Endometrial microvascular endothelial cells (primary cell): ENCODE results near the gene OR5B21. TPM values are rescaled to one million over a fixed set of nuclear protein-coding genes. Genes with fewer than 3 reads are reported as not detected.

Source experiments
- in situ Hi-C: cut with HindIII; loops from 2 replicates; pipeline ENCODE4 v1.10.0; 2017; ENCODE audit warnings: low sequenced_read_pairs, low pct_unique_long_range_greater_than_20kb; ENCODE audit errors: inconsistent ontology term
- total RNA-seq: library from RNA; depleted of rRNA; stranded (reverse); fragments of >200 nt; gene quantifications from one replicate; pipeline ENCODE4 v1.2.3, GENCODE V29; 2015; ENCODE audit errors: inconsistent ontology term

OR5B21 gene
- not detected for total RNA-seq

DNA sequence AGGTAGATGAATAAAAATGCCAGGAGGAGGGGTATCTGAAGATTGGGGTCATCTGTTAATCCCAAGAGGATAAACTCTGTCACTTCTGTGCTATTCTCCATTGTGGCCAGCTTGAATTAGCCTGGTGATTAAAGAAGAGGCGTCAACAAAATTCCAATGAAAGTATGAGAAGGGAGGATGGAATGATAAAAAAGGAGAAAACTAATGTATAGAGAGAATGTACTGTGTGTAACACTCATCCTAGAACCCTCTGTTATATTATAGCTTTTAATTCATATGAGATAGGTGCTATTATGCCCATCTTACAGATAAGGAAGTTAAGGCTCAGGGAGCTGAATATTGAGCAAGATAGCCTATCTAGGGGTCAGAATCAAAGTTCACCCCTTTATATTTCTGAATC is at the start of gene OR5B21:
Gene OR5B21, minus strand, starts transcription at position 101 of the 400 bp plus-strand sequence. Its CDS starts 0 bp downstream, at position 101.
- in situ Hi-C loops, result no loop called here

DNA sequence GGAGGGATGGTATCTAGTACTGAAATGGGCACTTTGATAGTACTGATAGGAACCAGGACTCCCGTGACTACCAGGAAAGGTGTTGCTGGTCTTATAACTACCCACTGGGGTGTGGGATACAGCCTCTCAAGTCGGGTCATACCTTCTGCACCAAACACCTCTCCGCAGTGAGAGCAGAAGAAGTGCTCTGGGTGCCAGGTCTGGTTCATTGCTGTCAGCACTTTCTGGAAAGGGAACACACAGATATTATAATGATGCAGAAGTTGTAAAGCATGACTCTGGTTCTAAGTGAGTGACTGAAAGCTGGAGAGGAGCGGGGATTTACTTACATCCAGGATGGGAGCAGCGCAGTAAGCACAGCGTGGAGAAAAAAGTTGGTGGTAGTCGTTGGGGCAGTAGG is 41.7 kb upstream of the OR5B21 start:
- in situ Hi-C loops, result no loop called here

DNA sequence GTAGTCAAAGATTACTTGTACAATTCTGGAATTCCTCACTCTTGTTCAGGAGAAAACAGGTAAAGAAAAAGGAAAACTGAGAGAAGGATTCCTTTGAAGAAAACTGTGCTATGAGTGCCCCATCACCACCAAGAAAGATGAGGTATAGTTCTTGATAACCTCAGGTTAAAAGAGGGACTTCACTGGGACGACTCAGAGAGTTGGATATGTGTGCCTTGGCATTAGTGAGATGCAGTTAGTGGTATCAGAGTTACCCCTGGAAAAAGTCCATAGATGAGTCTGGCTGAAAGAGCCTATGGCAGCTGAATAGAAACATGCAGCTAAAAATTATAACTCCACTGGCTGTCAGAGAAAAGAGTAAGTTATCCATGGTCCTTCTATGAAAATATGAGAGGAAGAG is 38.9 kb upstream of the OR5B21 start:
- in situ Hi-C loops, result no loop called here

DNA sequence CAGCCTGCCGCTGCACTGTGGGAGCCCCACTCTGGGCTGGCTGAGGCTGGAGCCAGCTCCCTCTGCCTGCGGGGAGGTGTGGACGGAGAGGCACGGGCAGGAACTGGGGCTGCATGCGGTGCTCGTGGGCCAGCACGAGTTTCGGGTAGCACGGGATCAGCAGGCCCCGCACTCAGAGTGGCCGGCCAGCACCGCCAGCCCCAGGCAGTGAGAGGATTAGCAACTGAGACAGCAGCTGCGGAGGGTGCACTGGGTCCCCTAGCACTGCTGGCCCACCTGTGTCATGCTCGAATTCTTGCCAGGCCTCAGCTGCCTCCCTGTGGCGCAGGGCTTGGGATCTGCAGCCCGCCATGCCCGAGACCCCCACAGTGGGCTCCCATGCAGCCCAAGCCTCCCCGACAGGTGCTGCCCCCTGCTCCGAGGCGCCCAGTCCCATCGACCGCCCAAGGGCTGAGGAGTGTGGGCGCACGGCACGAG is 24.0 kb upstream of the OR5B21 start:
- in situ Hi-C loops, result no loop called here

DNA sequence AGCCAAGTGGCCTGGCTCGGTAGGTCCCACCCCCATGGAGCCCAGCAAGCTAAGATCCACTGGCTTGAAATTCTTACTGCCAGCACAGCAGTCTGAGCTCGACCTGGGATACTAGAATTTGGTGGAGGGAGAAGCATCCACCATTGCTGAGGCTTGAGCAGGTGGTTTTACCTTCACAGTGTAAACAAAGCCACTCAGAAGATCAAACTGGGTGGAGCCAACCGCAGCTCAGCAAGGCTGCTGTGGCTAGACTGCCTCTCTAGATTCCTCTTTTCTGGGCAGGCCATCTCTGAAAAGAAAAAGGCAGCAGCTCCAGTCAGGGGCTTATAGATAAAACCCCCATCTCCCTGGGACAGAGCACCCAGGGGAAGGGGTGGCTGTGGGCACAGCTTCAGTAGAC is 22.3 kb upstream of the OR5B21 start:
- in situ Hi-C loops, result no loop called here

DNA sequence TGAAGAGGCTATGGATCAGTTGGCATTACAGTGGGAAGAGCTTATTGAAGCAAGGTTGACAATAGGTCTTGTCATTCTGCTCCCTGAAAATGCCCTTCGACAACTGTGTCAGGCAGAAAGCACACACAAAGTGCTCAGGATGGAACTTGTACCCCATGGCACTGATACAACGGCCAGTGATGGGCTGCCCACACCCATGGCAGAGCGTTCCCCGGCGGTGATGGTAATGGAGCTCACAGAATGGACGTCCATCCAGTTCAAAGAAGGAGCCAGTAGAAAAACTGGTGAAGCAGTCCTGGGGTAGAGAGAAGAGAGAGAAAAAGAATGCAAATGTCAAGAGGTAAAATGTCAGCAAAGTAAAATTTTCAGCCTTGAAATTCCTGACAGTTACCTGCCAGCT is 19.5 kb upstream of the OR5B21 start:
- in situ Hi-C loops, result no loop called here

DNA sequence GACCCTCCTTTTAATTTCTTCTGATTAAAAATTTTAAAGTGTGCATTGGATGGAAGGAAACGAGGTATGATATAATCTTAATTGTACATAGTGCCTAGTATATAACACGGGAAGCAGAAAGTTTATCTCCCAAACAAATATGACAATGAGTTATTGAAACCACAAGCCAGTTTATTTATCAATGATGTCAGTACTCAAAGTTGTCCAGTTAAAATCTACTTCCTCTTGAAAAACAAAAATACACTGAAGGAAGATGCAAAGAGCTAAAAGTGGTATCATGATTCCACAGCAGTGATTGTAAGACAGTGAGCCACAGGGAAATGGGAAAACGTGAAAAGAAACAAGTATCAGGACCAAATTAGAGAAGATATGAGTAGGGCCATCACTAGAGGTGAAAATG is 18.8 kb upstream of the OR5B21 start:
- in situ Hi-C loops, result no loop called here

DNA sequence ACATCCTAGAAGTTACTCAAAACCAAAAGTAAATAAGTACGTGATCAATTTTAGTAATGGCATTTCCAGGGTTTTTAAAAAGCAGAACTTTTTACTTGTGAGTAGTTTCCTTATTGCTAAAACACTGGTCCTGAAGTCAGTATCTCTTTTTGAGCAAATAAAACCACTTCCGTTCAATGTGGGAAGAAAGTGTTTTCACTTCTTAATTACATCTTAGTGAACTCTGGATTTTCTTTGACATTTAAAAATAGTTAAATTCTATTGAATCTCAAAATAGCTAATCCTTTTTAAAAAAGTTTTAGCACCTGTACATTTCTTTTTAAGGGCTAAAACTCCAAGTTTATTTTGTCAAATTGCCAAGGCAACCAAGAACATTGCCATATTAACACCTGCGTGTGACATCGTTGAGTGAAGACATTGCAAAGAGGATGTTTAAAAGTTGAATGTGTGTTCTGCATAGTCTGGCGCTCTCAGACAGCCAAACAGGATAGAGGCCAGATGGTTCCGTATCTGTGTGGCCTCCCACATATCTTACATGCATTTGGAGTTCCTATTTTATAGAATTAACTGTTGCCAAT is 17.2 kb upstream of the OR5B21 start:
- in situ Hi-C loops, result no loop called here

DNA sequence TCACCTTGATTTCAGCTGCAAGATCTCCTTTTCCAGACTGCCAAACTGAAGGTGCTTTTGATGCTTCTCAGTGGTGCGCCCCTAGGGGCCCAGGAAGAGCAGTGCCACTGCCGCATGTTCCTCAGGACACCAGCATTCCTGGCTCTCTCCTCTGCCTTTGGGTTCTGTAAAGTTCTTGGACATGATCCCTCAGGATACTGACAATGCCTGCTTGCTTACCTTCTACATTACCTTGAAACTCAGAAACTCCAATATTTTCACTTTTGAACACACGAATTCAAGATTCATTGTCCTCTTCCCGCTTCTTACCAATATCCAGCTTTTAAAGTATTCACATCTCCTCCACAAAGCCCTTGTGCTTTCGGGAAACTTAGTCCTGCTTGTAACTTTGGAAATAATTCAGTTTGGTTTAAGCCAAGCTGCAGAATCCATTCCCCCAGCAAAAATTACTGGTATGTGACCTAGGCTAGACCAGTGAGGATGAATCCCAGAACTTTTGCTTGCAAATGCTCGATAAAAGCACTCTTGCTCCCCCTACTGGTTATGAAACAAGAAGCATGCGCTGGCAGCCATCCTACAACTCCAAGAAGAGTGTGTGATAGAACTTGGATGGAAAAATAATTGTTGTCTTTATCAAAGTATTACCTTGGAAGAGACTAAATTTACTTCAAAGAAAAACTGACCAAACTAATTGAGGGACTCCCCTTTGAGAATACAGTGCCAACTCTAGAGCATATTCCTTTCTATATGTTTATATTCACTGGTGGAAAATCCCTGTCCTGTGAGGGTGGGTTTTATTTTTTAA is 16.5 kb upstream of the OR5B21 start:
- in situ Hi-C loops, result no loop called here

DNA sequence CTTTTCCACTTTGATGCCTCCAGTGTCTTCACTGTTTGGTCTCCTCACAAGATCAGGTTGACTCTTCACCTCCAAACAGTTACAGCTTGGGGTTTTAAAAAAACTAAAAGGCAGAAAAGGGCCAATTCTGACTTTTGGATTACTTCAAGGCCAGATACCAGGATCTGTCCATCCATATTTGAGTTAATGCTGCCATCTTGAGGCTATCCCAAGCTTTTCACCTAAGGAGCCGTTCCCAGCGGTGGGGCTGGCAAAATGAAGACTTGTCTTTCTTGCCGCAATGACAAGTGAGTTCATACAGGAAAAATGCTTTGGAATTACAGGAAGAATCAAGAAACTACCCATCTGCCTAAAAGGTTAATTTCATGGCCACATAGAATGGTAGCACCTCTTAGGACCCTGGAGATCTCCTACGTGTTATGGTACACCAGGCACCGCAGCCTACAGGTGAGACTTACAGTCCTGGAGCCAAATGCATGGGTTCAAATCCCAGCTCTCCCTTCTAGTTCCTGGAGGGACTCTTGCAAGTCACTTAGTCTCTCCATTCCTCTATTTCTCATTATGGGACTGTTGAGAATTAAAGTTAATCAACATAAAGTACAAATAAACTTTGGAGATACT is 6.0 kb upstream of the OR5B21 start:
- in situ Hi-C loops, result no loop called here

DNA sequence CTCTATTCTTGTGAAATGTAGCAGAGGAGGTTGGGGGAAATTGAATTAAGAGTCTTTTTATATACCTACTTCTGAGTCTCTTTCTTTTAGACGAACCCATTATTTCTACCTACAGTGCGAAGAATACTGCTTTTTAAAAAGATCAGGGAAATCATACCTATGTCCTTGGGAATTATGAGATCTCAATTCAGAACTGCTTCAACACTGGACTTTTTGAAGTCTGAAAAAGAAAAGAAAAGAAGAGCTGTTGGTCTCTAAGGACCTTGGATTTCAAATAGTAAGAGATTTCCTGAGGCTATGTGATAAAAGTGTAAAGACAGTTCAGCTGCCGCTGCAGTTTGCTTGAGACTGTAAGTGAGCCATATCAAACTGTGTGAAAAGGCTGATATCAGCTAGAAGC is 3.7 kb upstream of the OR5B21 start:
- in situ Hi-C loops, result no loop called here

DNA sequence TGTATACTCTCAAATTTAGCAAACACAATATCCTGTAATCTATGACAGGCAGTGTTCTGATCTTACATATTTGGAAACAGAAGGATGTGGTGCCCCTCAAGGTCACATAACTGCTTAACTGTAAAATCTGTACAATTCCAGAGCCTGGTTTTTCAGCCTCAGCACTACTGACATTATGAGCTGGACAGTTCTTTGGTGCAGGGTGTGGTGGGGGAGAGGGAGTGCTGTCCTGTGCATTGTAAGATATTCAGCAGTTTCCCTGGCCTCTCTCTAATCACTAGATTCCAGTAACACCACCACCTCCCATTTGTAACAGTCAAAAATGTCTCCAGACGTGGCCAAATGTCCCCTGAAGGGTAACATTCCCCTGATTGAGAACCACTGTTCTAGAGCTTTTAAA is 1.8 kb upstream of the OR5B21 start:
- in situ Hi-C loops, result no loop called here

DNA sequence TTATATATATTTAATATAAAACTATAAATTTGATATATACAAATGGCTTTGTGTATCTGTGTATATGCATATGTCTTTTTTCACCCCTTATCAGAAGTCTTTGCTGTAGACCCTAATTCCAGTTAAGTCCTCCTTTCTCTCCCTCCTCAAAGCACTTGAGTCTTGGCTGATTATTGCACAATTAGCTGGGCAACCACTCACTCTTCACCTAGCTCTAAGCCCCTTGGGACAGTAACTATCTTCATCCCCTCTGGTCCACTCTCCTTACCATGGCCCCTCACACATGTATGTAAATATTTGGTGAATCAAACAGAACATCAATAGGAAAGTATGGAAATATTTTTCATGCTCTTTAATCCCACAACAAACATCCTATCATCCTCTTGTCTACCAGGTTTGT is 909 bp upstream of the OR5B21 start:
- in situ Hi-C loops, result no loop called here

DNA sequence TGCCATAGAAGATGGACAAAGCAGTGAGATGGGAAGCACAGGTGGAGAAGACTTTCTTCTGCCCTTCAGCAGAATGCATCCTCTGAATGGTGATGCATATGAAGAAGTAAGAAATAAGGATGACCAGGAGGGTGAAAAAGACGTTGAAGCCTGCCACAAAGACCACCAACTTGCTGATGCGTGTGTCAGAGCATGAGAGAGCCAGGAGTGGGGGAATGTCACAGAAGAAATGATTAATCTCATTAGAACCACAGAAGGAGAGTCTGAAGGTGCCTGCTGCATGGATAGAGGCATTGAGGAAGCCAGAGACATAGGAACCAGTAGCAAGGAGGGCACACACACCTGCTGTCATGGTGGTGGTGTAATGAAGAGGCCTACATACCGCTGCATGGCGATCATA is 550 bp downstream of the OR5B21 start:
- in situ Hi-C loops, result no loop called here

DNA sequence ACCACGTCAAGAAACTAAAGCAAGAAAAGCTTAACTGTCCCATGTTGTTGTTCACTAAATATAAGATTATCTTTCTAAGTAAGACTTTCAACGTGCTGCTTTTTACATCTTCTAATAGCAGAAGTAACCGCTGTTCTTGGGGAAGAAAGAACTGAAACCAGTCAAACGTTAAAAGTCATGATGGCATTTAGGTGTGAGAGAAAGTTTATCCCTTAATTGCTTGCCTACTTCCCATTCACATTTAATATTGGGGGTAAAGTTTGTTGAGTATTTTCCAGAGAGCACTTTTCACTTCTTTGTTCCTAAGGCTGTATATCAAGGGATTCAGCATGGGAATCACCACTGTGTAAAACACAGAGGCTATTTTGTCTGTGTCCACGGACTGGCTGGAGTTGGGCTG is 970 bp downstream of the OR5B21 start:
- in situ Hi-C loops, result no loop called here

DNA sequence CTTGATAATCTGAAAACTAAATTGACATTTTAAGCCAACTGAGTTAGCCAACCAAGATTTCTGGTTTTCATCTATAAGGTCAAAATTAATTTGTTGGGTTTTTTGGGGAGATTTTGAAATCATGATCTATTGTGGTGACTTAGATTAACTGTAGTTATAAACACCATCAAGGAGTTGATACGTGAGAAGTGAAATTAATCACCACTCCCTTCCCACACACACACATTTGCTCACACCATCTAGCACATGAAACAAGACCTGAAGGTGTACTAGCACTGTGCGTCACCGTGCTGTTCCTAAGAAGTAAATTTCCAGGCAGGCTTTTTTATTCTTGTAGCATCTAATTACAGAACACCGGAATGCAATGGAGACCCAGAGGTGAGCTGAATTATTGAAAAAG is 2.1 kb downstream of the OR5B21 start:
- in situ Hi-C loops, result no loop called here

DNA sequence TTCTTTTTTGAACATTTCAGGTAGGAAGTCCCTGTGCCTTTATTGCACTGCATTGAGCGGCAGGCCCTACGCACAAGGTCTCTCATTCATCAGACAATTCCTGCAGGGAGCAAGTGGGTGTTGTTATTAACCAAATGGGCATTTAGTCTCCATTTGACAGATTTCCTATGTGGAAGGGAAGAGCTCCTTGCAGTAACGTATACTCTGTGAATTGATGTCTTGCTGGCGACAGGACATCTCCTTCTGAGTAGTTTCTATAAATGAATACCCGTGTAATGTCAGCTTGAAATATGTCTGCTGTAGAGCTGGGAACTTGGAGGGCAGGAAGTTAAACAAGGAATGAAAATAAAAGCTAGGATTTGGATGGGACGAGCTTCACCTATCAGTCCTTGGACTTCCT is 3.7 kb downstream of the OR5B21 start:
- in situ Hi-C loops, result no loop called here

DNA sequence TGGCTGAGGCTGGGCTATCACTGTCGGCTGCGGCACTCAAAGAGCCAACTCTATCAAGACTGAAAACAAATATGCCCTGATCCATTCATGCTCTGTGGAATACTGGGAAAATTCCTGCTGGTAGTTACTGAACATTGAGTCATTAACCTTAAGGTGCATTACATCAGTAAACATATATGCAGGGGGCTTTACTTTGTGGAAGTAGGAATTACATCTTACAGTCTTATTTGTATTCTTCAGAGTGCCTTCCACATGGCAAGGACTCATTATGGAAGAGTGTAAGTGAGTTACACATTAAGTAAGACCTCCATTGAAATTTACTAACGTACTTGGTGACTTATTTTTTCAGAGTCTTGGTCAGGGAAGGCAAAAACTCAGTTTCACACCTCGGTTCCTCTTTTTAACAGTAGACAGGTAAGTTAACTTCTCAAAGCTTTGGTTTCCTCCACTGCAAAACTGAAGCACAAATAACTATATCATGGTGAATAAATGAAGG is 4.5 kb downstream of the OR5B21 start:
- in situ Hi-C loops, result no loop called here

DNA sequence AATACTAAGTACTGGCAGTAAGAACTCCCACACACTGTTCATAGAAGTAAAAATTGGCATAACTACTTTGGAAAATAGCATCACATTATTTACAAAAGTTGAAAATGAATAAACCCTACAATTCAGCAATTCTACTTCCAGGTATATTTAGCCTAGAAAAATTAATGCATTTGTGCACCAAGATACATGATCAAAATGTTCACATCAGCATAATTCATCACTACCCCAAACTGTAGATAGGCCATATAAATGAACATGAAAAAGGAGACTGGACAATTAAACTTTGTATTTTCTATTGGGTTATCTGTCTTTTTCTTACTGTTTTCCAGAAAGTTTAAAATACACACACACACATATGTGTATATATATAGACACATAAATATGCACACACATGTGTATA is 5.9 kb downstream of the OR5B21 start:
- in situ Hi-C loops, result no loop called here

DNA sequence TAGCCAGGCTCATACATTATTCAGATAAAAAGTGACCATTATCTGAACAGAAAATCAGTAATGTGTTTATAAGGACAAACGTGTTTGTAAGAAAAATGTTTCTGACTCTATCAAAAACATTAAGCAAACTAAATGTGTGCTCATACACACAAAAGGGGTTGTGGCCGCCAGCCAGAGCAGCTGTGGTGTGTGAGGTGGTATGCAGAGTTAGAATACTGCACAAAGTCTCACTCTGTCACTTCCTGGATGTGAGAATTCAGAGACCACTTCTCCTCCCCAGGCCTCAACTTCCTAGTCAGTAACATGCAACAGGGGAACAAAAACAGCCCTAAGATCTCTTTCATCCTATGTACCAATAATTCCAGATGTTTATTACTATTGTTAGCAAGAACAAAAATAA is 9.4 kb downstream of the OR5B21 start:
- in situ Hi-C loops, result no loop called here
